Chondrocyte (in vitro differentiated cells): ENCODE results near the gene TECPR1. TPM values are rescaled to one million over a fixed set of nuclear protein-coding genes. Genes with fewer than 3 reads are reported as not detected.
A peak's percentile ranks its signal among the peaks of the same experiment; 100 is the strongest.

ENCODE experiments used
- DNase-seq: peaks from one replicate; pipeline ENCODE4 v3.0.0; 2021; ENCODE audit warnings: mixed read lengths, low spot score
- H3K27ac Mint-ChIP-seq: one replicate; pipeline ENCODE4 v1.8.0; 2021; ENCODE audit warnings: mild to moderate bottlenecking, moderate library complexity, mixed read lengths; ENCODE audit not compliant: unreplicated experiment
- H3K27me3 Mint-ChIP-seq: 2 replicates; pipeline ENCODE4 v1.8.0; 2021; ENCODE audit warnings: low read depth, mixed read lengths
- H3K36me3 Mint-ChIP-seq: 2 replicates; pipeline ENCODE4 v1.8.0; 2021; ENCODE audit warnings: low read depth, mixed read lengths
- H3K4me1 Mint-ChIP-seq: 2 replicates; pipeline ENCODE4 v1.8.0; 2021; ENCODE audit warnings: low read depth, mild to moderate bottlenecking, mixed read lengths
- H3K4me3 Mint-ChIP-seq: one replicate; pipeline ENCODE4 v1.8.0; 2021; ENCODE audit warnings: mild to moderate bottlenecking, moderate library complexity, mixed read lengths; ENCODE audit not compliant: unreplicated experiment
- H3K9me3 Mint-ChIP-seq: 2 replicates; pipeline ENCODE4 v1.8.0; 2021; ENCODE audit warnings: low read depth, mixed read lengths
- CTCF ChIP-seq: fragments of 200-600 bp; sonication (generic); IDR thresholded peaks from 2 replicates; pipeline ENCODE4 v1.5.0; 2021; ENCODE audit warnings: antibody characterized with exemption, mild to moderate bottlenecking, moderate library complexity
- total RNA-seq: library from RNA; stranded (reverse); gene quantifications from 3 replicates; pipeline ENCODE4 v1.2.1, GENCODE V29; 2021

Gene TECPR1
- total RNA-seq, 1 donor from 2014 or later, result 27.3 TPM

- H3K27me3 Mint-ChIP-seq, result no peaks in the 10 kb centered on the region
- H3K9me3 Mint-ChIP-seq, result peaks cover 2% of the 10 kb centered on the region
- H3K4me3 Mint-ChIP-seq, result no peak overlapping the region
- peaks cover 15% of the 10 kb centered on the region for H3K36me3 Mint-ChIP-seq
- H3K4me1 Mint-ChIP-seq, result peaks cover 24% of the 10 kb centered on the region
- peak; percentile 85 for TF ChIP-seq CTCF
- H3K27ac Mint-ChIP-seq, result peak overlapping the region; percentile 78
- no peak for DNase-seq
These were observed 10.9 kb downstream of the TECPR1 start for GRCh38 chr7:98240961-98241673.

DNA sequence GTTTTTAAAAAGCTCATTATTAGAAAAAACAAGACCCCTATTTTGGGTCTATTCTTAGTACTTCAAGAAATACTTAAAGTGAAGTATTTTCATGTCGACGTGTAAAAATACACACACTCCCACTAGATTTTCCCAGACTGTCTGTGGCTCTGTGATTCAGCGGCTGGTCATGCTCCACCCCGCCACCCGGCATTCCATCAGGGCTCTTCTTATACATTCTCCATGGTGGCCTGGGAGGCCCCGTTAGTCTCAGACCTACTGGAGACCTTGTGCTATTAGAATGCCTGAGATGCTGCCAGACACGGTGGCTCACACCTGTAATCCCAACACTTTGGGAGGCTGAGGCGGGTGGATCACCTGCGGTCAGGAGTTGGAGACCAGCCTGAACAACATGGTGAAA, 13.1 kb downstream of the TECPR1 start:
- peak overlapping the region; percentile 99 for H3K27ac Mint-ChIP-seq
- no peaks in the 10 kb centered on the region for H3K27me3 Mint-ChIP-seq
- H3K4me1 Mint-ChIP-seq, result peaks cover 28% of the 10 kb centered on the region
- H3K36me3 Mint-ChIP-seq, result peaks cover 17% of the 10 kb centered on the region
- H3K4me3 Mint-ChIP-seq, result no peak overlapping the region
- TF ChIP-seq CTCF, result no peak
- H3K9me3 Mint-ChIP-seq, result peaks cover 2% of the 10 kb centered on the region
- no peak for DNase-seq

- H3K4me3 Mint-ChIP-seq, result no peak overlapping the region
- peaks cover 28% of the 10 kb centered on the region for H3K4me1 Mint-ChIP-seq
- H3K27me3 Mint-ChIP-seq, result no peaks in the 10 kb centered on the region
- H3K36me3 Mint-ChIP-seq, result peaks cover 17% of the 10 kb centered on the region
- no peak for DNase-seq
- TF ChIP-seq CTCF, result no peak
- H3K27ac Mint-ChIP-seq, result peak overlapping the region; percentile 99
- H3K9me3 Mint-ChIP-seq, result peaks cover 2% of the 10 kb centered on the region
These were observed 14.0 kb downstream of the TECPR1 start for GRCh38 chr7:98238076-98238475.

DNA sequence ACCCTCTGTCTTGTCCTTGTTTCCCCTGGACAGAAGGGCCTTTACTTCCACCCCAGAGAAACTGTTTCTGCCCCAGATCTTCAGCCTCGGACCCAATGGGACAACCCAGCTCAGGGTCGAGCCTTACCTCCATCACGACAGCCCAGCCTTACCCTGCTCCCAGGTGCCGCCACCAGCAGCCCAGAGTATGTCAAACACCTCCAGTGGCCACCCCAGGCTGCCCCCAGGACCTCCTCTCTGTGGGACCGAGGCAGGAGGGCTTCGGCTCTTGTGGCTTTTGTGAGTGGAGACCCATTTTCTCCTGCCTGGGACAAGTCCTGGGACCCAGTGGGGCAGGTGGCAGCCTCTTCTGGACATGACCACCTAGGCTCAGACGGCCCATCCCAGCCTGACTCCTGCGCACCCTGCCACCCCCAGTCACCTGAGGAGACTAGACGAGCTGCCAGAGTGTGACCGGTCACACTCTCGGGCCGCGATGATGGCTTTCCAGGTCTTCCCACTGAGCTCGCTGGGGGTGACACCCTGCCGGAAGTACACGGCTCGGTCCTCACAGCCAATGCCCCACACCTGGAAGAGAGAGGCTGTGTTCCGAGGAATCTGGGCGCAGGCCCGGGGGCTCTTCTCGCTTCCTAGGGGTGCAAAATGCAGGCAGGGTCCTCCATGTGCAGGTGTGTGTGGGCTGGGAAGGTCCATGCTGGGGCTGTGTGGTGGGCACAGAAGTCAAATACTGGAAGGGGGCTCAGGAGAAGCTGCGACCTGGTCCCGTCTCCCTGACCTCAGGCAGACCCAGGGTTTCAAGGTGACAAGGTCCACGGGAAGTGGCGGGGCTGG, 15.5 kb downstream of the TECPR1 start:
- Mint-ChIP-seq H3K9me3 (peaks cover 2% of the 10 kb centered on the region), H3K36me3 (peaks cover 17% of the 10 kb centered on the region), H3K4me1 (peaks cover 28% of the 10 kb centered on the region), H3K27me3 (no peaks in the 10 kb centered on the region), H3K27ac (no peak overlapping the region), H3K4me3 (no peak overlapping the region)
- DNase-seq, result no peak
- TF ChIP-seq CTCF, result no peak

DNA sequence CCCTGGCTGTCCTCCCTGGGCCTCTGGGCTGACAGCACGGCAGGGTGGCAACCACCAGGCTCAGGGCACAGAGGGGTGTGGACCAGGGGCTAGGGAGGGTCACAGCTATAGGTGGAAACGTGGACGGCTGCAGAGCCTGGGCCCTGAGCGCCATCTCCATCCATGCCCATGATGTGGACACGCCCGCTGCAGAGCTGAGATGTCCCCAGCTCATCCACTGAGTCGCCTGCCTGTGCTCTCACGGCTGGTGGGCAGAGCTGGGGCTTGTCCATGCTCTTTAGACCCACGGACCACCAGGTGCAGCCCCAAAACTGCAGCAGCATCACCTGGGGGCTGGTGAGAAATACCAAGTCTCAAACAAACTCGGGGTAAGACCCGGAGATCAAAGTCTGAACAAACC, 16.1 kb downstream of the TECPR1 start:
- no peak for DNase-seq
- Mint-ChIP-seq H3K4me1 (peaks cover 23% of the 10 kb centered on the region), H3K36me3 (peaks cover 14% of the 10 kb centered on the region), H3K9me3 (peaks cover 2% of the 10 kb centered on the region), H3K4me3 (no peak overlapping the region), H3K27ac (no peak overlapping the region), H3K27me3 (no peaks in the 10 kb centered on the region)
- TF ChIP-seq CTCF, result no peak
